Melanocyte of skin (primary cell): Measurements from ENCODE around the gene TREX2. TPM values are rescaled to one million over a fixed set of nuclear protein-coding genes. Genes with fewer than 3 reads are reported as not detected.

Source experiments
- small RNA-seq, 2 donors: library from RNA; depleted of rRNA; stranded (forward); fragments of <200 nt; gene quantifications; one replicate each; pipeline ENCODE3, GENCODE V24; 2012
- total RNA-seq, 2 donors: library from RNA; depleted of rRNA; stranded (reverse); fragments of >200 nt; gene quantifications; 2 replicates each; pipeline ENCODE4 v1.2.3, GENCODE V29; 2012

The TREX2 gene
- total RNA-seq, result 1 to 10 TPM; 1.3 to 1.4 TPM

GRCh38 chrX:153445856-153446635 is at the start of gene TREX2:
Gene TREX2 (minus strand): TSS chrX:153446056. CDS start chrX:153445430, 626 bp downstream.

DNA sequence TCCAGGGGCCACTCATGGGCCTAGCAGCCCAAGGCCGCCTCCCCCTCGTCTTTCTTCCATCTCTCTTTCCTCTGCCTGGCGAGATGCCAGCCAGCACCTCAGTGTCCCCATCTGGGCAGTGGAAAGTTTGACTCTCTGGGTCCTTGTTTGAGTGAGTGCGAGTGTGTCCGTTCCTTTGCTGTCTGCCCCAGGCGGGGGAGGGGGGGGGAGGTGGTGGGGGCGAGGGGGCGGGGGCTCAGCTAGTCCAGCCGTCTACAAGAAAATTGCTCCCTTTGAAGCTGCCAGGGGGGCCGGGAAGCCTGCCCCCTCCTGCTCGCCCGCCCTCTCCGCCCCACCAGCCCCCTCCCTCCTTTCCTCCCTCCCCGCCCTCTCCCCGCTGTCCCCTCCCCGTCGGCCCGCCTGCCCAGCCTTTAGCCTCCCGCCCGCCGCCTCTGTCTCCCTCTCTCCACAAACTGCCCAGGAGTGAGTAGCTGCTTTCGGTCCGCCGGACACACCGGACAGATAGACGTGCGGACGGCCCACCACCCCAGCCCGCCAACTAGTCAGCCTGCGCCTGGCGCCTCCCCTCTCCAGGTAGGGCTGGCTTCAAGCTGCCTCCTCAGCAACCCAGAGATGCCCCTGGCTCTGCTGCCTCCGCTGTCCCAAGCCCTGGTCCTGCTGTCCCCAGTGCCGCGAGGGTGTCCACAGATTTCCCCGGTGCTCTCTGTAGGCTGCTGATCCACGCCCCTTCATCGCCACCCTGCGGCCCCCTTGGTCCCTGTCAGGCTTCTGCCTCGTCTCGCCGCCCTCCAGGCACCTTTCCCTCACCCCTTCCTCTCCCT is 48.9 kb upstream of the TREX2 start, which contains the start of gene BGN:
Gene BGN (plus strand): TSS at position 440 of the 821 bp plus-strand sequence. CDS start 9,652 bp downstream, outside the sequence.

DNA sequence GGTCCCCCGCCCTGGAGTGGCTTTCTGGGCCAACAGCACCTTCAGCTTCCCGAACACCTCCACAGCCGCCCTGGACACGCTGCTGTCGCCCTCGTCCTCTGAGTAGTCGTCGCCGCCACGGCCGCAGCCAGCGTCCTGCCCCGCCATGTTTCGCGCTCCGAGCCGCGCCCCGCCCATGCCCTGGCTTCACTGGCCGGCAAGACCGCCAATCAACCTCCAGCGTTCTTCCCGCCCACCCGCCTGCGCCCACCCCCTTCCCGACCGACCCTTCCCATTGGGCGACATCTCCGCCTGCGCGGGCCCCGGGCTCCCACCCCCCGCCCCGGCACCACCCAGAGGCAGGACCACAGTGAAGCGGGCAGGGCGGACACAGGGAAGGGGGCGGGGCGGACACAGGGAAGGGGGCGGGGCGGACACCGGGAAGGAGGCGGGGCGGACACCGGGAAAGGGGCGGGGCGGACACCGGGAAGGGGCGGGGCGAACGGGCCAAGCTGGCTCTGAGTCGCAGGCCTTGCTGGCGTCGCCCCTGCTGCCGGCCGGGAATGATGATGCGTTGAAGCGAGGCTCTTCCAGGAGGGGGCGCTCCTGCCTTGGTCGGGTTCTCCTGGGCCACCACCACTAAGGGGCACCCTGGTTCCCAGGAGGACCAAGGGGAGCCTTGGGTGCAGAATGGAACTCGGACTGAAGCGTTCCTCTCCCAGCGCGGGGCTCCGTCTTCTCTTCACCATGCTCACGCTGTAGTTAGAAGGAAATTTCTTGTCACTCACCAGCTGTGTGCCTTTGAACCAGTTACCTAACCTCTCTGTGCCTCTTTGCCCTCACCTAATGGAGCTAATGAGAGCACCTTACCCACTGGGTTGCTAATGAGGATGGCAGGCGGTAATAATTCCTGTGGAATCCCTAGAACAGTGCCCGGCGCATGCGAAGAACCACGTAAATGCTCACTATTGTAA is 24.8 kb upstream of the TREX2 start, which contains the start of gene HAUS7:
Gene HAUS7 (minus strand): TSS at position 166 of the 953 bp plus-strand sequence. CDS start 19 bp downstream, at position 147.

DNA sequence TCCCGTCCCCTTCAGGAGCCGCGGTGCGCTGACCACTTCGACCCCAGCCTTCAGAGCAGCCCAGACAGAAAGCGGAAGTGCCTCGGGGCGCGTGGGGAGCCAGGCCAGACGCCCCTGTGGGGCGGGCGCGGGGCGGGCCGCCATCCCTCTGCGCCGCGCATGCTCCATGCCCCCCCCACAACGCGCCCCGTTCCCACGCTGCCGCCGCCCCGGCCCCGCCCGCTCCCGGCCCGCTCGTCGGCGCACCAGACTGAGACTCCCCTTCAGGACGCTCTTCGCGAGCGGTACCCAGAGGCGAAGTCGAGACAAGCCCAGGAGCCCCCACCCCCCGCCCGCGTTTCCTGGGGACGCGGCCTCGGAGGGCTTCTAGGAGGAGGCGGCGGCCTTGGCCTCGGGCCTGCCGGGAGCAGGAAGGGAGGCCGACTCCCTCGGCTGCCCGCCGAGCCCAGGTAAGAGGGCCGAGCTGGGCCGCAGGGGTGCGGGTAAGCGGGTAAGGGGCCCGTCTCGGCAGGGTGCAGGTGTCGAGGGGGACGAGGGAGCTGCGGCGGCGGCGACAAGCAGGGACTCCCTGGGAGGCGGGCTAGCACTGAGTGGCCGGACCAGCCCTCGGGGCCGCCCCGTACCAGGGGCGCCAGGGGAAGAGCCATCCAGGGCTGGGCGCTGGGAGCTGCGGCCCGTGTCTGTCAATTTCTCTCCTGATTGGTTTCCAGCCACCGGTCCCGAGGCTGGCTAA is 34.4 kb downstream of the TREX2 start, which contains the start of gene ZFP92:
Gene ZFP92 (plus strand): TSS at position 218 of the 733 bp plus-strand sequence. CDS start 6,851 bp downstream, outside the sequence.

DNA sequence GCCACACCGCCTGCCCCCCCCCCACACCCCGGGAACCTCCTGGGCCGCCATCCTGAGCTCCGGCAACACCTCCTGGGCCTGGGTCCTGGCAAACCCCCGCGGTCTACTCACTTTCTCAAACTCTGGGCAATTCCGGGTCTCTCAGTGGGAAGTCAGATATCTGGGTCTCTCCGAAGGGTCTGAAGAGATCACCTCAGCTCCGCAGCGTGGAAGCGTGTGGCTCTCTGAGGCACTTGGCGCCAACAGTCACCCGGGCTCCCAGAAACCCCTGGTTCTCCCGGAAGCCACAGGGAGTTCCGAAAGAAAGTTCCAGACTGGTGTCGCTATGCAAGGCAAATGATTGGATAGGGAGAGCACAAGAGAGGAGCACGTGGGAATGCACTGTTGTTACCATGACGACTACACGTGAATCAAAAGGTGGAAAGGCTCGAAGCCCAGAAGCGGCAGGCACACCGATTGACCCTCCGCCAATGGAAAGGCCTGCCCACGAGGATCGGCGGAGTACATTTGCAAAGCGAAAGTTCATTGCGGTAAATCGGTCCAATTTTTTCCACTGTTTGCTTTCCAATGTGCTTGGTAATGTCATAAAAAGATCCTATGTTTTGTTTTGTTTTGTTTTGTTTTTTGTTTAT is 44.6 kb downstream of the TREX2 start, which contains the start of gene PNMA6E:
Gene PNMA6E (minus strand): TSS at position 218 of the 632 bp plus-strand sequence. CDS start 2,501 bp downstream, outside the sequence.

Small RNA genes lying within 50 kb of the gene (small RNA-seq; reads per million reads assigned to genes)
- gene RN7SL667P, result 0 reads per million in 2 donors

Other genes with a start within 250 kb of the TREX2 start
- not detected for gene PNMA6F, start 124.3 kb downstream of the TREX2 start, total RNA-seq
- gene ZNF275, start 111.9 kb downstream of the TREX2 start, total RNA-seq, result 1 to 10 TPM; 3.8 to 7.7 TPM
- gene PNMA6E, start 44.7 kb downstream of the TREX2 start, total RNA-seq, result not detected
- under 1 TPM; under 0.01 to 0.67 TPM for gene ZFP92, start 34.6 kb downstream of the TREX2 start, total RNA-seq
- gene HAUS7, start 24.5 kb upstream of the TREX2 start, total RNA-seq, result 10 to 100 TPM; 13.4 to 23.3 TPM
- gene BGN, start 48.9 kb upstream of the TREX2 start, total RNA-seq, result not detected
- gene ATP2B3, start 71.6 kb upstream of the TREX2 start, total RNA-seq, result not detected
- gene CCNQ, start 153.1 kb upstream of the TREX2 start, total RNA-seq, result 10 to 100 TPM; 36.5 to 41.3 TPM
- 1 to 10 TPM; 2.3 to 4.1 TPM for gene DUSP9, start 201.1 kb upstream of the TREX2 start, total RNA-seq
- gene PNCK, start 227.8 kb upstream of the TREX2 start, total RNA-seq, result 1 to 10 TPM in 1 of 2 donors, under 1 TPM in 1; 0.33 to 1.4 TPM
- 10 to 100 TPM; 46.0 to 58.8 TPM for gene SLC6A8, start 241.9 kb upstream of the TREX2 start, total RNA-seq